OCI-LY7 (cell line): Measurements from ENCODE around the gene ADAM12.

Source experiments
- EZH2phosphoT487 ChIP-seq: fragments of 200-600 bp; sonication (generic); IDR thresholded peaks from 2 replicates; pipeline ENCODE4 v1.6.1; 2018; ENCODE audit warnings: low read depth, borderline replicate concordance, mild to moderate bottlenecking, mixed run types, antibody characterized with exemption, low read length, moderate library complexity, mixed read lengths
- TF ChIP-seq, protein P1 (sequence below): fragments of 200-600 bp; sonication (generic); conservative IDR thresholded peaks from 2 replicates; pipeline ENCODE4 v1.5.1; 2014; ENCODE audit warnings: mild to moderate bottlenecking, antibody characterized with exemption, low read length, moderate library complexity, mixed read lengths

DNA sequence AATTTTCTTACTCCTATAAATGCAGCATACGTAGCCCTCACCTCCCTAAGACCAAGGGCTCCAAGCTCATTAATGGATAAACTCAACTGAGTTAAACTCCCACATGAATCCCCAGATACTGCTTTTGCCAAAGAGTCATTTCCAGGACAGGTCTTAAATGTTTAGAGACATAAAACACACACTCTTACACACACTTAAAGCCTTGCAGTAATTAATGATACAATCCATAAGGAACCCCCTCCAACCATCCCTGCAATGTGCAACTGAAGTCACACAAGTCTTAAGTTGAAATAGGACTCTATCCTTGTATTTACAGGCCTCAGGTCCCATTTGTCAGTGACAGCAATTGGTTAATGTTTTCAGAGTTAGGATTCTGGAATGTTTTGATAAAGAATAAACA, 297.8 kb downstream of the ADAM12 start:
- TF ChIP-seq, protein P1, sequence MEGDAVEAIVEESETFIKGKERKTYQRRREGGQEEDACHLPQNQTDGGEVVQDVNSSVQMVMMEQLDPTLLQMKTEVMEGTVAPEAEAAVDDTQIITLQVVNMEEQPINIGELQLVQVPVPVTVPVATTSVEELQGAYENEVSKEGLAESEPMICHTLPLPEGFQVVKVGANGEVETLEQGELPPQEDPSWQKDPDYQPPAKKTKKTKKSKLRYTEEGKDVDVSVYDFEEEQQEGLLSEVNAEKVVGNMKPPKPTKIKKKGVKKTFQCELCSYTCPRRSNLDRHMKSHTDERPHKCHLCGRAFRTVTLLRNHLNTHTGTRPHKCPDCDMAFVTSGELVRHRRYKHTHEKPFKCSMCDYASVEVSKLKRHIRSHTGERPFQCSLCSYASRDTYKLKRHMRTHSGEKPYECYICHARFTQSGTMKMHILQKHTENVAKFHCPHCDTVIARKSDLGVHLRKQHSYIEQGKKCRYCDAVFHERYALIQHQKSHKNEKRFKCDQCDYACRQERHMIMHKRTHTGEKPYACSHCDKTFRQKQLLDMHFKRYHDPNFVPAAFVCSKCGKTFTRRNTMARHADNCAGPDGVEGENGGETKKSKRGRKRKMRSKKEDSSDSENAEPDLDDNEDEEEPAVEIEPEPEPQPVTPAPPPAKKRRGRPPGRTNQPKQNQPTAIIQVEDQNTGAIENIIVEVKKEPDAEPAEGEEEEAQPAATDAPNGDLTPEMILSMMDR, result no peak
- TF ChIP-seq EZH2phosphoT487, result no peak
